MM.1S (cell line): ENCODE data around the gene COQ6.
"Not testable (repeated sequence)": the region's sequence is repeated elsewhere in the genome, so short reads cannot be mapped to it uniquely, and the experiment has no call there.

Source experiments
- DNase-seq: peaks from one replicate; pipeline ENCODE4 v3.0.0-alpha.2; 2015
- H2AFZ ChIP-seq: fragments of 300-600 bp; sonication (generic); 2 replicates; pipeline ENCODE4 v1.6.0; 2016; ENCODE audit warnings: antibody characterized with exemption, low read length
- H3F3A ChIP-seq: fragments of 300-600 bp; sonication (generic); 2 replicates; pipeline ENCODE4 v1.6.1; 2016; ENCODE audit warnings: mild to moderate bottlenecking, antibody characterized with exemption, low read length, moderate library complexity, mixed read lengths; ENCODE audit not compliant: insufficient read depth
- H3K27ac ChIP-seq: fragments of 300-600 bp; sonication (generic); 2 replicates; pipeline ENCODE4 v1.5.1; 2016; ENCODE audit warnings: mild to moderate bottlenecking, low read length
- H3K27me3 ChIP-seq: fragments of 300-600 bp; sonication (generic); replicated peaks from 2 replicates; pipeline ENCODE4 v1.6.0; 2016; ENCODE audit warnings: low read length; ENCODE audit not compliant: insufficient read depth
- H3K36me3 ChIP-seq: fragments of 300-600 bp; sonication (generic); replicated peaks from 2 replicates; pipeline ENCODE4 v1.6.1; 2016; ENCODE audit warnings: mild to moderate bottlenecking, low read length, mixed read lengths; ENCODE audit not compliant: insufficient read depth
- H3K4me1 ChIP-seq: fragments of 300-600 bp; sonication (generic); 2 replicates; pipeline ENCODE4 v1.6.1; 2016; ENCODE audit warnings: low read length, mixed read lengths
- H3K4me2 ChIP-seq: fragments of 300-600 bp; sonication (generic); 2 replicates; pipeline ENCODE4 v1.6.0; 2016; ENCODE audit warnings: low read depth, low read length
- H3K4me3 ChIP-seq: fragments of 300-600 bp; sonication (generic); 2 replicates; pipeline ENCODE4 v1.5.1; 2016; ENCODE audit warnings: low read length, mixed read lengths
- H3K79me2 ChIP-seq: fragments of 300-600 bp; sonication (generic); 2 replicates; pipeline ENCODE4 v1.6.1; 2016; ENCODE audit warnings: mixed run types, low read length, mixed read lengths
- H3K9ac ChIP-seq: fragments of 300-600 bp; sonication (generic); 2 replicates; pipeline ENCODE4 v1.6.1; 2016; ENCODE audit warnings: low read length, mixed read lengths
- H3K9me2 ChIP-seq: fragments of 300-600 bp; sonication (generic); replicated peaks from 2 replicates; pipeline ENCODE4 v1.6.1; 2016; ENCODE audit warnings: mild to moderate bottlenecking, low read length, mixed read lengths; ENCODE audit not compliant: insufficient read depth
- H3K9me3 ChIP-seq: fragments of 300-600 bp; sonication (generic); replicated peaks from 2 replicates; pipeline ENCODE4 v1.6.1; 2016; ENCODE audit warnings: mild to moderate bottlenecking, low read length, mixed read lengths; ENCODE audit not compliant: insufficient read depth
- H4K20me1 ChIP-seq: fragments of 300-600 bp; sonication (generic); 2 replicates; pipeline ENCODE4 v1.6.1; 2016; ENCODE audit warnings: mild to moderate bottlenecking, low read length, moderate library complexity, mixed read lengths; ENCODE audit not compliant: insufficient read depth
- CTCF ChIP-seq: fragments of 300-600 bp; sonication (generic); IDR thresholded peaks from 2 replicates; pipeline ENCODE4 v1.5.1; 2016; ENCODE audit warnings: antibody characterized with exemption, low read length, mixed read lengths
- EZH2 ChIP-seq: fragments of 300-600 bp; sonication (generic); optimal IDR thresholded peaks from 2 replicates; pipeline ENCODE3; 2017; ENCODE audit warnings: low read depth, mild to moderate bottlenecking, antibody characterized with exemption, low read length, mixed read lengths
- EZH2phosphoT487 ChIP-seq: fragments of 300-600 bp; sonication (generic); IDR thresholded peaks from 2 replicates; pipeline ENCODE4 v1.6.1; 2018; ENCODE audit warnings: antibody characterized with exemption, low read length

The COQ6 gene

DNA sequence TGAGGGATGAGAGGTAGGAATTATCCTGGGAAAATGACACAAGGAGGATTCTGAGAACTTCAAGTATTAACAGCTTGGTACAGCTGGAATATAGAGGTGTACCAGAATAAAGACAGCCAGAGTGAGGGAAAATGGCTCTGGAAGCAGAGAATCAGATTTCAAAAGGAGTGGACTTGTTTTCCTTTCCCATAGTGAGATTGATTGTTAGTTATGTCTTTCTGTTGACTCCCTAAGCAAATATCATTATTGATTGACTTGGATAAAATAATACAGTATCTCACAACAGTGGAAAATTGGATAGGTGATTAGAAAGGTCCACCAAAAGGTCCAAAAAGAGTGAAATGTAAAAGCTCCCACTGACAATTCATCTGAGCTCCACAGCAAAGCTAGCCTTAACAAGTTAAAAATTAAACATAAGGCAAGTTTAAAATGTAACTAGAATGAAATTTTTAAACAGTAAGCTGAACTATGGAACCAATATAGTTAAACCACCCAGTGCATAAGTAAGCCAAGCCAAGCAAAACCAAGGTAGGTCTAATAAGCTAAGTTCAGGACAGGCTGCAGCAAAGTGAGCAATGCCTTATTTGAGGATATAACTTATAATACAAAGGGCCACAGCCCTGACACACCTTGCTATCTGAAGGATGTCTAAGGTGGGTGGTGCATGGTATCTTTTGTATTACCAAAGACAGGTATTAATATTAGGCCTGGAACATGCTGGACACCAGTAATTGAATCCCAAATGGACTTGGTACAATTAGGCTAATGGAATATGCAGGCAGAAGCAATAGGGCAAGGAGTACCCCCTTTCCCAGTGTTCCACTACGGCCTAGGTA is 47.2 kb downstream of the COQ6 start:
- H3K9me3 ChIP-seq, result no peaks in the 10 kb centered on the region
- no peak overlapping the region for H2AFZ ChIP-seq
- no peaks in the 10 kb centered on the region for H3K36me3 ChIP-seq
- no peaks in the 10 kb centered on the region for H3K27me3 ChIP-seq
- no peaks in the 10 kb centered on the region for H3K79me2 ChIP-seq
- no peak overlapping the region for H3K27ac ChIP-seq
- H3K4me3 ChIP-seq, result no peak overlapping the region
- H3K9me2 ChIP-seq, result no peaks in the 10 kb centered on the region
- H3K4me2 ChIP-seq, result no peak overlapping the region
- no peaks in the 10 kb centered on the region for H3K4me1 ChIP-seq
- no peak for DNase-seq
- TF ChIP-seq CTCF (no peak), EZH2 (no peak), EZH2phosphoT487 (no peak)
- H3K9ac ChIP-seq, result no peak overlapping the region
- no peaks in the 10 kb centered on the region for H3F3A ChIP-seq
- H4K20me1 ChIP-seq, result no peaks in the 10 kb centered on the region

- Histone ChIP-seq H3K27me3 (no peaks in the 10 kb centered on the region), H3K36me3 (no peaks in the 10 kb centered on the region), H3K9me2 (no peaks in the 10 kb centered on the region), H3K9me3 (no peaks in the 10 kb centered on the region), H3K79me2 (no peaks in the 10 kb centered on the region), H3K27ac (no peak overlapping the region), H3K4me3 (no peak overlapping the region), H3K9ac (no peak overlapping the region), H3F3A (no peaks in the 10 kb centered on the region), H2AFZ (no peak overlapping the region), H4K20me1 (no peaks in the 10 kb centered on the region), H3K4me2 (no peak overlapping the region), H3K4me1 (no peaks in the 10 kb centered on the region)
- DNase-seq, result no peak
- TF ChIP-seq EZH2 (no peak), CTCF (no peak), EZH2phosphoT487 (no peak)
Measured at GRCh38 chr14:73997944-73998447, 47.9 kb downstream of the COQ6 start.

- Histone ChIP-seq H3K27me3 (no peaks in the 10 kb centered on the region), H3K4me1 (no peaks in the 10 kb centered on the region), H3K79me2 (no peaks in the 10 kb centered on the region), H3K27ac (no peak overlapping the region), H3F3A (no peaks in the 10 kb centered on the region), H3K4me2 (no peak overlapping the region), H2AFZ (no peak overlapping the region), H3K9me3 (no peaks in the 10 kb centered on the region), H3K9me2 (no peaks in the 10 kb centered on the region), H3K9ac (no peak overlapping the region), H4K20me1 (no peaks in the 10 kb centered on the region), H3K4me3 (no peak overlapping the region), H3K36me3 (no peaks in the 10 kb centered on the region)
- no peak for TF ChIP-seq EZH2phosphoT487
- TF ChIP-seq EZH2, result no peak
- TF ChIP-seq CTCF, result no peak
- no peak for DNase-seq
Measured at GRCh38 chr14:73998726-73999125, 48.6 kb downstream of the COQ6 start.

DNA sequence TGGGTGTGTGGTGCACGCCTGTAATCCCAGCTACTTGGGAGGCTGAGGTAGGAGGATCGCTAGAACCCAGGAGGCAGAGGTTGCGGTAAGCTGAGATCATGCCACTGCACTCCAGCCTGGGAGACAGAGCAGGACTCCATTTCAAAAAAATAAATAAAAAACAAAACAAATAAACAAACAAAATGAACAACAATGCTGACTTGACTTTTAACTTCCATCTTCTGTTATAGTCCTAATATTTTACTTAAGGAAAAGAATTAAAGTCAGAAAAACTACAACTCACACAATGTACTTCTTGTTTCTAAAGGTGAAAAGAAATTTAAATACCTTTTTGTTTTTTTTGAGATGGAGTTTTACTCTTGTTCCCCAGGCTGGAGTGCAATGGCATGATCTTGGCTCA is 55.6 kb downstream of the COQ6 start:
- H3K36me3 ChIP-seq, H3K9me2 ChIP-seq, H3K27me3 ChIP-seq: not testable (repeated sequence)

More for the DNA sequence above, 55.6 kb downstream of the COQ6 start:
- H3K4me1 ChIP-seq, H3K79me2 ChIP-seq, H4K20me1 ChIP-seq, H3K9ac ChIP-seq, H3K9me3 ChIP-seq, H3K4me3 ChIP-seq, H2AFZ ChIP-seq, H3K27ac ChIP-seq, H3K4me2 ChIP-seq, H3F3A ChIP-seq, DNase-seq: not testable (repeated sequence)
